HG02623 (cell line): ENCODE results near the gene COX17.
"Not testable (repeated sequence)": the region's sequence is repeated elsewhere in the genome, so short reads cannot be mapped to it uniquely, and the experiment has no call there.

Experiments
- ATAC-seq: cut with Tn5 transposase; IDR thresholded peaks from one replicate; pipeline ENCODE4 v1.9.1; 2021; ENCODE audit warnings: moderate library complexity; ENCODE audit not compliant: unreplicated experiment

The COX17 gene, protein sequence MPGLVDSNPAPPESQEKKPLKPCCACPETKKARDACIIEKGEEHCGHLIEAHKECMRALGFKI

DNA sequence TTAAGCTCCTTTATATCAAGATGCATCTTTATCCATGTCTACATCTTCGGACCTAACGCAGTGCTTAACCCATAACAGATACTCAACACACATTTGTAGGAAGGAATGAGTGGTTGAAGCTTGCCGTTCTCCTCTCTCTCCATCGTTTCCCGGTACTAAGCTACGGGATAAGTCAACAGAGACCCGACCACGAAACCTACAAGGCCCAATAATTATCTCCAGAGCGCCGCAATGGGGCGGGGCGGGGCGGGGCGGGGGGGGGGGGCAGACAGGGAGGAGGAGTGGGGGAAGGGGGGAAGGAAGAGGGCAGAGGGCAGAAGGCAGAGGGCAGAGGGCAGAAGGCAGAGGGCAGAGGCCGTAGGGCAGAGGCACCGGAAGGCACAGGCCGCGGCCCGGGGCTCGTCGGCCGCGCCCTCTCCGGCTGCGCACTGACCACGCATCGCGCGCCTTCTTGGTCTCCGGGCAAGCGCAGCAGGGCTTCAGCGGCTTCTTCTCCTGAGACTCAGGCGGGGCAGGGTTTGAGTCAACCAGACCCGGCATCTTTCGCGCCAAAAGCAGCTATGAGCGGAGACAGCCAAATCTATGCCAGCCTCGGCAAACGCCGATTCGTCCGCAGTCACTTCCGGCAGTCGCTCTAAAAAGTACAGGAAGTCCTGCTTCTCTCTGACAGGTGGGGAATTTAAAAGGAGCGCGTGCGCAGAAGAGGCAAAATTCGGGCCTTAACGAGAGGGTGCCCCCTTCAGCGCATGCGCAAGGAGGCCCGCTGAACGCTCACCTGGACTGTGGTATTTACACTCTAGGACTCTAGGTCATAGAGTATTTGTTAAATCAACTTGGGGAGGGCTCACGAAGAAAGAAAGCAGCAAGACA is at the start of gene COX17:
Gene COX17 (minus strand): TSS at position 636 of the 870 bp plus-strand sequence. CDS start 96 bp downstream, at position 540.
- peak; percentile 82 for ATAC-seq

DNA sequence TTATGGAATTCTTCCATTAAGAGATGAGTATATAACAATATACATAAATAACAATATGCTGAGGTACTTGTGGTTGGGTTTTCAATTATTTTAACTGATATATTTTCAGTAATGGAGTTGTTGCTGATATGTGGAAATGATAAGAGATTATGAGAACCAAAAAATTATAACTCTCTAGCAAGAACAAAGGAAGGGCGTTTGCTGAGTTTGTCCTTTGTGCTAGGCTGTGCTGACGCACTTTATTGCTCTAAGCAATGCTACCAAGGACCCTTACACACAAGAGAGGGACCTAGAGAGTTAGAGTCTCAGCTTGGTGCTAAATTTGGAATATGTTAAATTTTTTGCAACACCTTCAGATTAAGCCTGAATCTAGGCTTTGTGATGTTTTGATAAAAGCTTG is 49.7 kb upstream of the COX17 start:
- ATAC-seq, result no peak

DNA sequence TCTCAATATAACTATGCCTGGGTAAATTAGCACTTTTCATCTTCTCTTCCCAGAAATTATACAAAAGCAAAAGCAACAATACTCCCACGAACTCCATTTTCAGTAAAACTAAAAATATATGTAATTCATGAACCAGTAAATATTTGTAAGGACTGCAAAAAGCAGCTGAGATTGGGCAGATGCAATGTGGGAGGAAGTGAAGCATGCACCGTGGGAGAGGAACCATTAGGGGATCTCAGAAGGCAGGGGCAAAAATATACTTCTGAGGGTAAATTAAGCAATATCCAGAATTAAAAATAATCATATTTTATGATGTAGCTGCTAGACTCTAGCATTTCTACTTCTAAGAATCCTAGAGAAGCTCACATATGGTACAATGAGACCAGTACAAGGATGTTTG is 45.8 kb upstream of the COX17 start:
- ATAC-seq, result no peak

DNA sequence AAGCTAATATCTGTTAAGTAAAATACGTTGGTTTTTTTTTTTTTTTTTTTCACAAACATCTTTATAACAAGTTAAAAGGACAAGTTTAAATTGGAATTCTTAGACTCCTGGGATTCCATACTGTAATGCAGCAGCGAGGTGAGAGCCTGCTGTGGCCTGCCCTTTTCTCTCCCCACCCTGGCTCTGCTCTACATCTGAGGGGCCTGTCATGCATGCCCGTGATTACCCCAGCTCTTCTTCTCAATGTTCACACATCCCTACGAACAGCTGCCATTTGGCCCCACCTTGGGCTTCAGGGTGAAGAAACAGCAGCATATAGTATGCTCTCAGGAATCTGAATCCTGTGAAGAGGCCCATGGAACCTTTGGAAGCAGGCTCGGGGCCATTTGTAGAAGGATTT is 40.3 kb upstream of the COX17 start:
- no peak for ATAC-seq

DNA sequence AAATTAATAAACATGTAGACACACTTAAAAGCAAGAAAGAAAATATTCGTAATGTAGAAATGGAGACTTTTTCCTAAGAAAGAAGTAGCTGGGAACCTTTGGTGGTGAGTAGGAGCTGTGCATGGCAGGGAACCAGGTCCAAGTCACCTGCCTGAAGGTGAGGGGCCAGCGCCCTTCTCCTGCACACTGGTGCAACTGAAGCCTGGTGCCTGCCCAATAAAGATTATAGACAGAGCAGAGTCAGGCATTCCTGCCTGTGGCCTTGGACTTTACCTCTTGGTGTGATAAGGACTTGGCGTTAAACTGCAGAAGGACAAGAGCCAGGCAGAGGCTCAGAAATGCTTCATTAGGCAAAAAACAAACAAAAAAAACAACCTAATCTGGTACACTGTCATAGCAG is 39.8 kb upstream of the COX17 start:
- ATAC-seq, result no peak

DNA sequence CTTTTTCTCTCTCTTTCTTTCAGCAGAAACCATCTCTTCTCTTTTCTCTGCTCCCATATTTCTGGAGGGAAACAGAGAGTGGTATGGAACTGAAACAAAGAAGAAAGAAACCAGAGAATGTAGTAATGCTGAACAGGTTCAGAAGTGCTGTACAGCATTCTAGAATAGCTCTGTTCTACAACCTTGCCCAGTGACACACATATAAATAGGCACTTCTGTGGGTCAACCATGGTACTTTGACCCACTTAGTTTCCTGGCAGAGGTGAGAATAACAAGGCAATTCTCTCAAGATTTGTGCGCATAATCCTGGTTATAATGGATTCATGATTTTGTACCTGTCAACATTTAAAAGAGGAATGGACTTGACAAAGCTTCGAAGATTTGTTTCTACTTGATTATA is 37.9 kb upstream of the COX17 start:
- ATAC-seq, result no peak

DNA sequence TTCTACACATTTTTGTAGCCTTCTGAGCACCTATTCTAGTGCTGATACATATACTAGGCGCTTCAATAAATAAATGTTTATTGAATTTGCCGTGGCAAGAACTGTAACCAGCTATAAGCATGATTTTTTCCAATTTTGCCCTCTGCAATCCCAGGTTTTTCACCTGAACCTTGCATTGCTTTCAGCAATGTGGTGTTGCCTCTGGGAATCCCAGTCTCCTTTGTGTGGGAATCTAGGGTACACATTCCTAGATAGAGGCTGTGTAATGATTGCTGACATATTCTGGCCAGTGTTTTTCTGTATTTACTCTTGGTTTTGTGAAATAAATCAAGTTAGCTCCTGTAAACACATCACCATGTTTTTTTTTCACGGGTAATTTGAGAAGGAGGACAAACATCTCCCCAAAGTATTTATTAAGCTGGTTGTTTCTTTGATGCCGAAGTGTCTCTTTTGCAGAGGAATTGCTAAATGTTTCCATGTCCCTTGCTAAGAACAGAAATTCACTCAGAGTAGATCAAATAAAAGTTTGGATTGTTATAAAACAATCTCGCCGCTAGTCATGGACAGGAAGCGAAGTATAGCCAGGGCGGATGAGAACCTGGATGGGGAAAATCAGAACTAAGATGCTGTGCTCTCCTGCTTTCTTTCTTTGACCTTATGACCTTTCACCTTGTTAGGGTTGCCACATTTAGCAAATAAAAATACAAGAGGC is 26.8 kb upstream of the COX17 start:
- ATAC-seq, result no peak

DNA sequence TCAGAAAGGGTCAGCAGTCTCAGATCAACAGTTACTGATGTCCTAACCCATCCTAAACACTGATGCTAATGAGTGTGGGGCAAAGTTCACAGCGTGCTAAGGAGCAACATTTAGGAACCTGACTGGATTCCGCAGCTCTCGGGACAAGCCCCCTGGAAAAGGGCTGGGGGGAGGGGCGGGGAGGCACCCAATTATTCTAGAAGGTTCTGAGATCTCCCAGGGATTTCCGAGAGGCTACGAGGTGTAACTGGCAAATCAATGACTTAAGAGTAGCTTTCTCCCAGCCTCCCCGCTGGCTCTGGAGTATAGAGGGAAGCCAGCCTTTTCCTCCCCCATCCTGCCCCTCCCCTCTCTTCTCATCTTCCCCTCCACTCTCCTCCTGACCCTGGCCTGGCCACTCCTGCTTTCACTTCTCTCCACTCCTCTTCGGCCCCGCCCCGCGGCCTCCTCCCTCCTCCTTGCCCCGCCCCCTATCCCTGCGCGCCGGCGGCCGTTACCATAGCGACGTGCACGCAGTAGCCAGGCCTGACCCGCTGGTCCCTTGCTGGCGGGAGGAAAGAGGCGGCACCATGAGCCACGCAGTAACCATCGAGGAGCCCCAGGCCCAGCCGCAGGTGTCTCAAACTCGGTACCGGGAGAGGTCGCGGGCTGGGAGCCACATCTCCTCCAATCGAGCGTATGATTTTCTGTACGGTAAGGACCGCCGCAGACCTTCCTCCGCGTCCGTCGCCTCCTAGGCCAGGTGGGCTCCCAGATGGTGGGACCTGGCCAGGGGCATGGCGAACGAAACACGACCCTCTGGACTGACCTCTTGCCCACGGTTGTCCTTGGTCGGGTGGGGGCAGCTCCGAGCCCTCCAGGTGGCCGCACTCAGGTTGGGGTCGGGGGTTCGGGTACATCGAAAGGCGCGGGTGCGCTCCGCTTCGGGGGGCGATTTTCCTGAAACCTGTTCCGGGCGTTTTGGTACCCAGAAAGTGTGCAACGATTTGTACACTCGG is 25.6 kb upstream of the COX17 start, which contains the start of gene CFAP91:
Gene CFAP91 (plus strand): TSS at position 493 of the 998 bp plus-strand sequence. CDS start 77 bp downstream, at position 570.
- ATAC-seq, result peak; percentile 88

DNA sequence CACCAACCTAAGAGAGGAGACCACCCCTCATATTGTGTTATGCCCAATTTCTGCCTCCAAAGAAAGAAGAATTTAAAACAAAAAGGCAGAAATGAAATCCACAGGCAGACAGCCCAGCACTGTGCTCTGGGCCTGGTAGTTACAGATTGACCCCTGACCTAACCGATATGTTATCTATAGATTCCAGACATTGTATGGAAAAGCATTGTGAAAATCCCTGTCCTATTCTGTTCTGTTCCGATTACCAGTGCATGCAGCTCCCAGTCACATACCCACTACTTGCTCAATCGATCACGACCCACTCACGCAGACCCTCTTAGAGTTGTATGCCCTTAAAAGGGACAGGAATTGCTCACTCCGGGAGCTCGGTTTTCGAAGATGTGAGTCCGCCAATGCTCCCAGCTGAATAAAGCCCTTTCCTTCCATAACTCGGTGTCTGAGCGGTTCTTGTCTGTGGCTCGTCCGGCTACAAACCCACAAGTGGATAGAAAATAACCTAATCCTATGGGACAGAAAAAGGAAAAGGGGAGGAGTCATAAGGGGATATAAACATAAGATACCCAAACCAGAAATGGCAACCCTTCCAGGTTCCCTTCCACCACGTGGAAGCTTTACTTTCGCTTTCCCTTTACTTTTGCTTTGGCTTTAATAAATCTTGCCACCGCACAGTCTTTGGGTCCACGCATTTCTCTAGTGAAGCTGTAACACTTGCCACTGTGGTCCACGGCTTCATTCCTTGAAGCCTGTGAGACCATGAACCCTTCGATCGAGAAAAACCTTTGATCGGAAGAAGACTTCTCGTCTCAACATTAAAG is 23.9 kb upstream of the COX17 start:
- no peak for ATAC-seq

DNA sequence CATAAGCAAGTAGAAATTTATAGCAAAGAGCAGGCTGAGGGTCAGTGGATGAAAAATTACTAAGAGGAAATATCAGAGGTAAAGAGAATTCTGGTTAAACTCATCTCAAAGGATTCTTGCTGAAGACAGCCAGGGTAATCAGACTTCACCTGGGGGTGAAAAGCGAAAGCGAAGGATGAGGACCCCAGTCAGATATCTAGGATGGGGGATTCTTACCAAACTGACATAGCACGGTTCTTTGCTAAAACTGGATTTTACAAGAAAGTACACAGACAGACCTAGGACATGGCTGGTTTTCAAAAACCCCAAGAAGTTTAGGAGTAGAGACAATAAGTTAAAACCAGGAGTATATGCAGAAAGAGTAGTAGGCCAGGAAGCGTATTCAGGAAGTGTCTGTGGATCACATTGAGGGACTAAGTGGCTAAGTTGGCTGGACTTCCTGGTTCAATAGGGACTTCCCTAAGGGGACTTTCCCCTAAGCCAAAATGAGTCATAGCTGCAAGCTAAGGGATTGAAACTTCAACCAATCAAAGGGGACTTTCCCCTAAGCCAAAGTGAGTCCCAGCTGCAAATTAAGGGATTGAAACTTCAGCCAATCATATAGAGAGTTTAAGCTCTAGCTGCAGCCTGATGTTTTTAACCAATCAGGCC is 23.2 kb upstream of the COX17 start:
- ATAC-seq, result no peak

DNA sequence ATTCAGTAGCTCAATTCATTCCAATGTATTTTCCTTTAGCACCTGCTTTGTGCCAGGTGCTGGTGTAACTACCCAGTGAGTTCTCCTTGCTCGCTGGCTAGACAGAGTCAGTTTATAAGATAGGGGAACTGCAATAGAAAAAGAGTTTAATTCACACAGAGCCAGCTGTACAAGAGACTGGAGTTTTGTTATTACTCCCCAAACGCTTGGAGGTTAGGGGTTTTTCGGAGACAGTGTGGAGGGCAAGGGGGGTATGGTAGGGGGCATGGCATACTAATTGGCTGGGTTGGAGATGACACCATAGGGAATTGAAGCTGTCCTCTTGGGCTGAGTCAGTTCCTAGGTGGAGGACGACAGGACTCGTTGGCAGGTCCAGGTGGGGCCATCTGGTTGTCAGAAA is 20.2 kb upstream of the COX17 start:
- ATAC-seq, result peak; percentile 46

DNA sequence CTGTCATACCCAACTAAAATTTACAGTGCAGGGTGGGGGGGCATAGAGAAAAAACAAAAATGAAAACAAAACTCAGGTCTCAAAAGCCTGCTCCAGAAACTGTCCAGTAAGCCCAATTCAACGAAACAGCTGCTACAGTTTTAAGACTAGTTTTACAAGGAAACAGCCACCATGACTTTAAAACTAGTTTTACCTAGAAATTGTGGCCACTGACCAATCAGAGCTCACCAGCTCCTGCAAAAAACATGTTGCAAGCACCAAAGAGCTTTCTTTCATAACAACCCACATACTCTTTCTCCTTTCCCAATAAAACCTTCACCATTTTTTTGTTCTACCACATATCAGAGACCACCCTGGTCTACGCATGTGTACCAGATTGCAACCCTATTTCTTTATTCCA is 18.3 kb upstream of the COX17 start:
- no peak for ATAC-seq

DNA sequence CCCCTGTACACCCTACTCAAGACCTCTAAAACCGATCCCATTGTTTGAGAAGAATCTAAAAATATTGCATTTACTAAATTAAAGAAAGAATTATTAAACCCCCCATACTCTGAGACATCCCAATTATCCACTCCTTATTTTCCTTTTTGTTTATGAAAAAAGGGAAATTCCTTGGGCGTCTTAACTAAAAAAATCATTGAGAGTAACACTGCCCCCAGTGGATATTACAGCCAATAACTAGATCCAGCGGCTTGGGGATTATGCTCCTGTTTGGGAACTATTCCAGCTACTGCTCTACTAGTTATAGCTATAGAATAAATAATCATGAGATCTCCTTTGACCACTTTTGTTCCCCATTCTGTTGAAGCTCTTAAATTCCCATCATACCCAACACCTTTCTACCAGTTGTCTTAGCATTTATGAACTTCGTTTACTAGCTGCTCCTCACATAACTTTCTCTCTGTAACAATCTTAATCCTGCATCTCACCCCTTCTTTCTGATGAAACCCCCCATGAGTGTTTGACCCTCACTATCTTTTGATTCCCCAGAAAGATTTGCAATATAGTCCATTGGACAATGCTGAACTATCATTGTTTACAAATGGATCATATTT is 12.9 kb upstream of the COX17 start:
- no peak for ATAC-seq

DNA sequence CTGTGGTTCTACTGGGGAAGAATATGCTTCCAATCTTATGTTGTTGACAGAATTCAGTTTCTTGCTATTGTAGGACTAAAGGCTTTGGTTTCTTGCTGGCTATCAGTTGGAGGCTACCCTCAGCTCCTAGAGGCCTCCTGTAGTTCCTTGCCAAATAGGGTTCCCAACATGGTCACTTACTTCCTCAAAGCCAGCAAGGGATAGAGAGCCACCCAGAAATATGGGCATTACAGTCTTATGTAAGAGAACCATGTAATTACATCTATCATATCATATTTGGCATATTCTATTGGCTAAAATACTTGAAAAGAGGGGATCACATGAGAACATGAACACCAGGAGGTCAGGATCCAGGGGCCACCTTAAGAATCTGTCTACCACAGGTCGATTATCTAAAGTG is 6.2 kb upstream of the COX17 start:
- ATAC-seq, result no peak

DNA sequence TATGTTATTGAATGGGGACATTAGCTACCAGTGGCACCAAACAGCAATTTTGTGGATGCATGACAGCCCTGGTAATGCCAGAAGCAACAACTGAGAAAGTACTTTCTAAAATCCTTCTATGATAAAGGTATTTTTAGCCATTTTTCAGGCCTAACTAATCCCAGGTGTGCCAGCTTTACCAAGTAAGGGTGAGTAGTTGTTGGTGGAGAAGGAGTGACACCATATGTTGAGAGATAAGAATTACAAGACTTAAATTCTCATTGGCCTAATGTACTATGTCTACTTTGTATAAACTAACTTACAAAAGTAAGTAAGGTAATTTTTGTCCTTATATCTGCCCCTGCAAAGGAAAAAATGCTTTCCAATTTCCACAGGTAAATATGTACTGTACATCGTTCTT is 4.1 kb upstream of the COX17 start:
- no peak for ATAC-seq

DNA sequence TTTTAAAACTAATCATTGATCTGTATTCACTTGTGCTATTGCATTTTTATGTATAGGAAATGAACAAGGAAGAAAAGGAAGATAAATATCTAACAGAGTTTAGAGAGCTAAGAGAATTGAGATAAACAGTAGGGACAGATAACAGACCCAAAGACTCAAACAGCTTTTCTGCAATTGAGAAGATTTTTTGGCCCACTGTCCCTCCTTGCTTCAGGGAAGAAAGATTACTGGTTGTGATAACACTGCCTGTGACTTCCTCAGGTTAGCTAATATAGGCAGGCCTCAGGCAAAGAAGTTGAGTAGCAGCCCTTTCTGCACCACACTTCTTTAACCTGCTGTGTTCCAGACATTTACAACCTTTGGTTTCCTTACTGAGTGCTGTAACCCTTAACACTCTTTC is 2.7 kb upstream of the COX17 start:
- no peak for ATAC-seq

DNA sequence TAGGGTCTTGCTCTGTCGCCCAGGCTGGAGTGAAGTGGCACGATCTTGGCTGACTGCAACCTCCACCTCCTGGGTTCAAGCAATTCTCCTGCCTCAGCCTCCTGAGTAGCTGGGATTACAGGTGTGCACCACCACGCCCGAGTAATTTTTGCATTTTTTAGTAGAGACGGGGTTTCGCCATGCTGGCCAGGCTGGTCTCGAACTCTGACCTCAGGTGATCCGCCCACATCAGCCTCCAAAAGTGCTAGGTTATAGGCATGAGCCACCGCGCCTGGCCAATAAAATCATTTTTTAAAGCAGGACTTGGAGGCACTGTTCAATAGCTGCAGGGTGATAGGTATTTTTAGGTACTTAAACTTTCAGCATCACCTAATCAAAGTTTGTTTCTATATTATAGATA is 1.0 kb upstream of the COX17 start:
- not testable (repeated sequence) for ATAC-seq

DNA sequence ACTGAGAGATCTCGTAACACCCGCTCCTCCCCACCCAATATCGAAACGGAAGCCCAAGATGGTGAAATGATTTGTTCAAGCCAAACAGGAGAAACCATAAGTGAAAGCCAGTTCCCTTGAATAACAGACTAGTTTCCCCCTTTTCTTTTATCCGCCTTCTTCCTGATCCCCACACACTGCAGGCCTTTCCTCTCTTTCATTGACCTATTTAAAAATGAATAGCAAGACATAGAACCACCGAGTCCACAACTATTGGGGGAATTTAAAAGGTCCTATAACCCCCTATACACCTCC is 382 bp upstream of the COX17 start:
- no peak for ATAC-seq

DNA sequence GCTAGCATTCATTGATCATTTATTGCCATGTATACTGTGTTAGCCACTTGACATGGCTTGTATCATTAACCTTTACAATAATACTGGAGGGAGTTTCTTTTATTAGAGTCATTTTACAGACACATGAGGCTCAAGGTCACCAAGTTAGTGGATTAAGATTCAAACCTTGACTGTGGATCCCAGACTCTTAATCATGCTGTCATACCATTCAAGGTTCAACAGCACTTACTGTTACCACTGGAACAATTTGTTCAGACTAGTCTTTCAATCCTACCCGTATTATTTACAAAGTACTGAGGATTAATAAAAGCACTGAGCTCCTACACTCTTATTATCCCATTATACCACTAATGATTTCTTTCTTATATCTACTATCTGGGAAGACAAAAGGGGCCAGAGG is 1.2 kb downstream of the COX17 start:
- ATAC-seq, result no peak
